Neural crest cell (in vitro differentiated cells): Measurements from ENCODE around the gene ABHD17B. TPM values are rescaled to one million over a fixed set of nuclear protein-coding genes. Genes with fewer than 3 reads are reported as not detected.

Experiments used
- DNase-seq: peaks from one replicate; pipeline ENCODE4 v3.0.0; 2021; ENCODE audit warnings: low read depth, mixed read lengths, low spot score
- H3K27ac Mint-ChIP-seq: one replicate; pipeline ENCODE4 v1.8.0; 2021; ENCODE audit warnings: mild to moderate bottlenecking, mixed read lengths; ENCODE audit not compliant: unreplicated experiment
- H3K27me3 Mint-ChIP-seq: 2 replicates; pipeline ENCODE4 v1.8.0; 2021; ENCODE audit warnings: low read depth, mild to moderate bottlenecking, mixed read lengths
- H3K36me3 Mint-ChIP-seq: 2 replicates; pipeline ENCODE4 v1.8.0; 2021; ENCODE audit warnings: low read depth, mild to moderate bottlenecking, mixed read lengths
- H3K4me1 Mint-ChIP-seq: 2 replicates; pipeline ENCODE4 v1.8.0; 2021; ENCODE audit warnings: mixed read lengths
- H3K4me3 Mint-ChIP-seq: one replicate; pipeline ENCODE4 v1.8.0; 2021; ENCODE audit warnings: mild to moderate bottlenecking, mixed read lengths
- H3K9me3 Mint-ChIP-seq: 2 replicates; pipeline ENCODE4 v1.8.0; 2021; ENCODE audit warnings: mixed read lengths
- total RNA-seq: library from RNA; stranded (reverse); gene quantifications from 2 replicates; pipeline ENCODE4 v1.2.1, GENCODE V29; 2021
- TF ChIP-seq, protein P1 (sequence below): fragments of 200-600 bp; sonication (generic); conservative IDR thresholded peaks from 2 replicates; pipeline ENCODE4 v1.5.0; 2021; ENCODE audit warnings: antibody characterized with exemption, mild to moderate bottlenecking

The ABHD17B gene
- total RNA-seq, 1 donor from 2014 or later = 42.1 TPM

DNA sequence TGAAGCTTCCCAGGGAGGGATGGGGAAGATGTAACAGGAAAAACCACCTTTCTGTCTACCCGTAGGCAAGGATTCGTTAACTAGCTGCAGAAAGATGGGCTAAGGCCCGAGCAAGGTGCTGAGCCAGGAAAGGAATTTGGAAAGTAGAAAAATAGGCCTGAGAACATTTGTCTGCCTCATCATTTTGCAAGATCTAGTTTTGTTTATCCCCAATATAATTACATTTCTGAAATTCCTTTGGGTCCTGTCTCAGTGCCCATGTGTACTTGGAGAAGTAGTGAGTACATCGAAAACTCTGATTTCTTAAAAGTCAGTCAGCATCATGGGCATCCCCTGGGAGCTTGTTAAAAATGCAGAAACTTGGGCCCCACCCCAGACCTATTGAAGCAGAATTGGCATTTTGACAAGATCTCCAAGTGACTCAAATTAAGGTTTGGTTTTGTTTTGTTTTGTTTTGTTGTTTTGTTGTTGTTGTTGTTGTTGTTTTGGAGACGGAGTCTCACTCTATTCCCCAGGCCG is 90.5 kb downstream of the ABHD17B start:
- Mint-ChIP-seq H3K4me1 (peaks cover 8% of the 10 kb centered on the region), H3K36me3 (no peaks in the 10 kb centered on the region), H3K27ac (no peak overlapping the region), H3K27me3 (no peaks in the 10 kb centered on the region), H3K4me3 (no peak overlapping the region), H3K9me3 (no peaks in the 10 kb centered on the region)
- TF ChIP-seq, protein P1, sequence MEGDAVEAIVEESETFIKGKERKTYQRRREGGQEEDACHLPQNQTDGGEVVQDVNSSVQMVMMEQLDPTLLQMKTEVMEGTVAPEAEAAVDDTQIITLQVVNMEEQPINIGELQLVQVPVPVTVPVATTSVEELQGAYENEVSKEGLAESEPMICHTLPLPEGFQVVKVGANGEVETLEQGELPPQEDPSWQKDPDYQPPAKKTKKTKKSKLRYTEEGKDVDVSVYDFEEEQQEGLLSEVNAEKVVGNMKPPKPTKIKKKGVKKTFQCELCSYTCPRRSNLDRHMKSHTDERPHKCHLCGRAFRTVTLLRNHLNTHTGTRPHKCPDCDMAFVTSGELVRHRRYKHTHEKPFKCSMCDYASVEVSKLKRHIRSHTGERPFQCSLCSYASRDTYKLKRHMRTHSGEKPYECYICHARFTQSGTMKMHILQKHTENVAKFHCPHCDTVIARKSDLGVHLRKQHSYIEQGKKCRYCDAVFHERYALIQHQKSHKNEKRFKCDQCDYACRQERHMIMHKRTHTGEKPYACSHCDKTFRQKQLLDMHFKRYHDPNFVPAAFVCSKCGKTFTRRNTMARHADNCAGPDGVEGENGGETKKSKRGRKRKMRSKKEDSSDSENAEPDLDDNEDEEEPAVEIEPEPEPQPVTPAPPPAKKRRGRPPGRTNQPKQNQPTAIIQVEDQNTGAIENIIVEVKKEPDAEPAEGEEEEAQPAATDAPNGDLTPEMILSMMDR = no peak
- no peak for DNase-seq

DNA sequence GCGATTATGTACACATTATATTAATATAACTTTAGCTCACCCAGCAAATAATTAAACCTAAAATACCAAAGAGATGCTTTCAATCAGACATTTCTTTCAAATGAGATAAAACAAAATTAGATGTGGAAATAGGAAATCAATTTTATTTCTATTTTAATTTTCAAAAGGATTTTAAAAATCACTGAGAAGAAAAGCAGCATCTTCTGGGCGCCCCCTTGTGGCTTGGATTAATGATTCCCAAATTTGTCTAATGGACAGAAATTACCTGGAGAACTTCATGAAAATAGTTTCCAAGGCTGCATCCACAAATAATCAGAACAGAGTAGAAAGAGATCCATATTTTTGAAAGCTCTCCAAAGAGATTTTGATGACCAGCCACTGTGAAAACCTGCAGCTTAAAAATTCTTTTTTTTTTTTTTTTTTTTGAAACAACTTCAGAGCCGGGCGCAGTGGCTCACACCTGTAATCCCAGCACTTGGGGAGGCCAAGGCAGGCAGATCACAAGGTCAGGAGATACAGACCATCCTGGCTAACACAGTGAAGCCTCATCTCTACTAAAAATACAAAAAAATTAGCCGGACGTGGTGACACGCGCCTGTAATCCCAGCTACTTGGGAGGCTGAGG is 91.8 kb downstream of the ABHD17B start:
- Mint-ChIP-seq H3K27ac (no peak overlapping the region), H3K4me1 (peaks cover 8% of the 10 kb centered on the region), H3K9me3 (no peaks in the 10 kb centered on the region), H3K36me3 (no peaks in the 10 kb centered on the region), H3K27me3 (no peaks in the 10 kb centered on the region), H3K4me3 (no peak overlapping the region)
- TF ChIP-seq, protein P1 = peak; percentile 88
- peak; percentile 57 for DNase-seq

- Mint-ChIP-seq H3K4me1 (peaks cover 8% of the 10 kb centered on the region), H3K27ac (no peak overlapping the region), H3K9me3 (no peaks in the 10 kb centered on the region), H3K4me3 (no peak overlapping the region), H3K36me3 (no peaks in the 10 kb centered on the region), H3K27me3 (no peaks in the 10 kb centered on the region)
- no peak for DNase-seq
- TF ChIP-seq, protein P1 = no peak
Observed at GRCh38 chr9:71816916-71817451, 94.0 kb downstream of the ABHD17B start.

Other genes starting within 250 kb of the ABHD17B start
- gene CEMIP2, start 142.7 kb downstream of the ABHD17B start, total RNA-seq = 90.2 and 94.4 TPM in 2 replicates
- 13.4 and 15.4 TPM in 2 replicates for gene C9orf85, start 446 bp upstream of the ABHD17B start, total RNA-seq
- gene C9orf57, start 149.4 kb upstream of the ABHD17B start, total RNA-seq = not detected in 2 replicates
- 11.5 and 12.3 TPM in 2 replicates for gene GDA, start 238.2 kb upstream of the ABHD17B start, total RNA-seq